Motor neuron (in vitro differentiated cells): ENCODE results near the gene HADH. TPM values are rescaled to one million over a fixed set of nuclear protein-coding genes. Genes with fewer than 3 reads are reported as not detected.

Source experiments
- ATAC-seq, 8 experiments: fragments of 200-7000 bp; cut with Tn5 transposase; replicated peaks in 6 of 8; 2 replicates each; pipeline ENCODE4 v1.8.0; 2021; ENCODE audit warnings: mild to moderate bottlenecking in 8 of 8, moderate library complexity in 8 of 8
- H3K27ac ChIP-seq, 2 donors: fragments of 250-450 bp; sonication (Bioruptor Pico); 2 replicates each; pipeline ENCODE4 v1.9.0; 2021; ENCODE audit warnings: antibody characterized with exemption in 2 of 2, mild to moderate bottlenecking in 2 of 2, moderate library complexity in 1 of 2
- H3K4me1 ChIP-seq, 2 donors: fragments of 250-450 bp; sonication (Bioruptor Pico); replicated peaks in 1 of 2; 2 replicates each; pipeline ENCODE4 v1.6.1; 2021; ENCODE audit warnings: antibody characterized with exemption in 2 of 2, mild to moderate bottlenecking in 2 of 2, moderate library complexity in 1 of 2
- H3K4me3 ChIP-seq, 5 donors: fragments of 250-450 bp; sonication (Bioruptor Pico); 2 replicates each; pipeline ENCODE4 v1.9.0; 2021; ENCODE audit warnings: antibody characterized with exemption in 5 of 5, mild to moderate bottlenecking in 5 of 5, moderate library complexity in 4 of 5
- WGBS, 10 experiments: fragments of 450-650 bp; shearing (Covaris generic); methylation state at CpG; one replicate each; pipeline ENCODE4 v1.0.0; 2022; 5-methylcytosine and 5-hydroxymethylcytosine counted together
- in situ Hi-C, 9 experiments: fragments of 400-800 bp; cut with MboI; loops; one replicate each; pipeline ENCODE4 v1.15.0; 2021; ENCODE audit warnings: low sequenced_read_pairs in 9 of 9, low pct_unique_long_range_greater_than_20kb in 2 of 9; ENCODE audit not compliant: unreplicated experiment in 9 of 9
- total RNA-seq, 8 experiments: library from RNA; unstranded; fragments of 300-600 nt; gene quantifications; 2 replicates each; pipeline versions ENCODE4 v1.2.3 to v1.2.4, GENCODE V29; 2022

HADH gene
- total RNA-seq, 8 experiments from 2014 or later: 7.0 to 49.2 (median 17.7) TPM

DNA sequence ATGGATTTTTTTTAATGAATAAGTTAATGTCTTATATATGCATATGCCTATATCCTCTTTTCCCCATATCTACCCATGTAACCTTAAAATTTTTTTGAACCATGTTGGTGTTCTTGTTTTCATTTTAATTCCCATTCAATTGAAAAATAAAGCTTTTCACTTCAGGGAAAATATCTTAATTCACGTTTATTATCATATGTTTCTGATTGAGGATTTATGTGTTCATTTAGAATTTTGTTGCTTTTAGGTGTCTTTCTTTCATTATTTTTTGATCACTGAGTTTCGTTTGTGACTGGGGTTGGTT lies 29.1 kb downstream of the HADH start:
- Histone ChIP-seq H3K4me3 (no peak overlapping the region), H3K4me1 (no peaks in the 10 kb centered on the region), H3K27ac (no peak overlapping the region)
- 0 to 50% (median 50%) methylated on average over 1 to 2 of the region's 2 CpGs for WGBS, 10 experiments
- in situ Hi-C loops: loop anchor here in 3 of 9 experiments (25.0 kb wide), 2 partner anchors 543 to 568 kb away; no protein-coding TSS in a partner anchor
- ATAC-seq: no peak

DNA sequence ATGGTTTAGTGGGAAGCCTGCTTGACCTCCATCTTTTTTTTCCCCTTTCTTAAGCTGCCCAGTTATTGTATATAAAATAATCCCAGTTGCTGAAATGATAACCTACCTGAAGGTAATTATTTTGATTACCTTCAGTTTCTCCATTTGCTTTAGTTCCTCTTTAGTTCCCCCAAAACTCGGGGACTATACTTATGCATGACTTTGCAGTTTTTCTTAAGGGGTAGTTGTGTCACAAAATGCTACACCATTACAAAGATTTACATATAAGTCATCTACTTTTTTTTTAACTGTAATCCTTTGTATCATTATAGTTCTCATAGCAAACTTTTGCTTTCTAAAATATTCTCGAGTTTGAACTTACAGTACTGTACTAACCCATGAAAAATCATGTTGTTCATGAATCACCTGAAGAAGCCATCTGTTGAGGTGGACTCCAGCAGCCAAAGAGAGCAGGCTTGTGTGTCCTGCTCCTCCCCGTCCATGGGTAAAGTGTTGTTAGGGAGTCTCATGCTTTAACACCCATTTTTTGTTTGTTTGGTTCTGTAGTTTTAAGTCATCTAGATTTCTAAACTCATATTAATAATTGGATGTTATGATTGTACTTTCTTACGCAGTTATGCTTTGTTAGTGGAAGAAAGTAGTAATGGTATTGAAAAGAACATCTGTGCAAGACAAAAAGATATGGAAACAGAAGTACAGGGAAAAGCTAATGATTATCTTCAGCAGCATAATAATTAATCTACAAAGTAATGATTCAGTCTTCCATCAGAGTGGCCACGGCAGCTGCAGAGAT lies 34.6 kb downstream of the HADH start:
- Histone ChIP-seq H3K27ac (no peak overlapping the region), H3K4me3 (no peak overlapping the region), H3K4me1 (no peaks in the 10 kb centered on the region)
- in situ Hi-C loops: loop anchor here in 5 of 9 experiments (10.0 to 25.0 kb wide), 3 partner anchors 538 to 563 kb away; no protein-coding TSS in a partner anchor
- ATAC-seq: no peak
- WGBS, 10 experiments: 71 to 100% (median 84%) methylated on average over 1 to 5 of the region's 5 CpGs

DNA sequence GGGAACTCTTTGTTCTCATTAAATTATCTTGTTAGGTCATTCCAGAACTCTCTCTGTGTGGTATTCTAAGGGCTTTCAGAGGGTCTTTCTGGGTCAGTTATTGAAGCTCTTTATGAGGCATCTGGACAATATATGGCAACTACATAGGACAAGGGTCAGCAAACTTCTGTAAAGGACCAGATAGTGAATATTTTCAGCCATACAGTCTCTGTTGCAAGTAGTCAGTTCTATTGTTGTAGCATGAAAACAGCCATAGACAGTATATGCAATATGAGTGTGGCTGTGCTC lies 35.1 kb downstream of the HADH start:
- no peak for ATAC-seq
- no peak overlapping the region for H3K4me3 ChIP-seq
- H3K4me1 ChIP-seq: no peaks in the 10 kb centered on the region
- H3K27ac ChIP-seq: no peak overlapping the region
- in situ Hi-C loops: loop anchor here in 5 of 9 experiments (10.0 to 25.0 kb wide), 3 partner anchors 537 to 562 kb away; no protein-coding TSS in a partner anchor

DNA sequence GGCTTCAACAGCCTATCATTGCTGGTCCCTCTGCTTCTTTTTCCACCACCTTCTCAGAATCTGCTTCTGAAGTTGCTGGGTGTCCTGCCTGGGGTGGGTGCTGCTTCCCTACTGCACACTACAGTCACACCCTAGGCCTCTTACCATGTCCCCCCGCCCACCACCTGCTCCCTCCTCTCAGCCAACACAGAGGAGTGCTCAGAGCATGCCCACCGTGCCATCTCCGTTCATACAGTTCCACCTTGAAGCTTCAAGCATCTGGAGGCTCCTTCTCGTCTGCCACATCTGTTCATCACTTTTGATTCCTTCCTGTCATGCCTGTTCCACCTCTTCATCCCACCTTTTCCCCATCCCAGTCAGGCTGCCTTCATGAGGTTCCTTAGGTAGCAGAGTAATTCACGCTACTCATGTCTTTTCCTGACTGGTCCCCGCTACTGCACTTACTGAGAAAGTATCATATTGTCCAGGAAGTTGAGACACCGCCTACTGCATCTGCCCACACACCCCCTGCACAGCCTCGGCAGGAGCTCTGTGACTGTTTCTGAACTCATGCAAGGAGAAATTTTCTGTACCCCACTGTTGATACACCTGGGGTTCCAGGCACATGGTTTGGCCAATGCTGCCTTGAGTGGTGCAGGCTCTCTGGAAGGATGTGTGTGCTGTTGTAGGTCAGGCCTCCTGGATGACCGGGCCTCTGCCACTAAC lies 39.5 kb downstream of the HADH start:
- 92 to 100% (median 99%) methylated on average over 1 to 9 of the region's 9 CpGs; no CpG with 5 or more reads in 4 of the 10 experiments for WGBS, 10 experiments
- Histone ChIP-seq H3K27ac (no peak overlapping the region), H3K4me1 (no peaks in the 10 kb centered on the region), H3K4me3 (no peak overlapping the region)
- in situ Hi-C loops: loop anchor here in 2 of 9 experiments (10.0 kb wide), 1 partner anchor 546 kb away; no protein-coding TSS in a partner anchor
- ATAC-seq: no peak

DNA sequence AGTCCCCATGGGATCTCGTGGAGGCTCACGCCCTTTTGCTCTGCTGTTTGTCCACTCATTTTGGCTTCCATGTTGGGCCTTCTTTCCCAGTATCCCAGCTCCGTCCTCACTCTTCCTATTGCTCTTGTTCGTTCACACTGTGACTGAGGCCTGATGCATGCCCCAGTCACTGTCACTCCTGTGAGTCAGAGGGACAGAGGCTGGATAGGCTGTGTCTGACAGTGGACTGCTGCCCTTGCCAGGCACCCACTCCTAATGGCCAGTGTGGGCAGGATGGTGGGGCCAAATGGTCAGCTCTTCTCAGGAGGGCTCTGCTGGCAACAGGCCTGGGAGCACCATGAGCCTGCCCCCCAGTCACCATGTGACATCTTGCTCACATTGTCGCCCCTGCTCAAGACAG lies 40.0 kb downstream of the HADH start:
- 30 to 100% (median 89%) methylated on average over 1 to 3 of the region's 5 CpGs; no CpG with 5 or more reads in 4 of the 10 experiments for WGBS, 10 experiments
- in situ Hi-C loops: loop anchor here in 2 of 9 experiments (10.0 kb wide), 1 partner anchor 545 kb away; no protein-coding TSS in a partner anchor

DNA sequence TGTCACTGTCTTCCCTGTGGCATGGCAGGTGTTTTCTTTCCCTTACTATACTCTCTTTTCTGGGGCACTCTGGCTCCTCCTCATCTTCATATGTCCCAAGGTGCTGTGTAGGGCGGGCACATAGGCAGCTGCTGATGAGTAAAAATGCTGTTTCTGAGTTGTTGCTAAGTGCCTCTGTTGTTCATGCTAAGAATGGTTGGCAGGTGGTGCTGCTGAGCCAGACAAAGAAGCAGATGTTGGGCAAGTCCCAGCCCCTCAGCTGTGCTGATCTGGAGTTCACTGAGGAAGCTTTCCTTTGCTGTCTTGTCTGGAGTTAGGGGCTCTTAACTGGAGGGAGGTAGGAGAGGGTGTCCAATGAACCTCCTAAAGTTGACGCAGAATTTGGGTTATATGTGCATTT lies 40.6 kb downstream of the HADH start:
- in situ Hi-C loops: no loop called here
- WGBS, 10 experiments: 40 to 88% (median 48%) methylated on average over 1 to 2 of the region's 2 CpGs; no CpG with 5 or more reads in 2 of the 10 experiments

More for the DNA sequence above, 40.0 kb downstream of the HADH start:
- H3K27ac ChIP-seq: no peak overlapping the region
- H3K4me1 ChIP-seq: no peaks in the 10 kb centered on the region
- peak in 2 of 8 experiments; percentile 15 to 27 for ATAC-seq
- H3K4me3 ChIP-seq: no peak overlapping the region

DNA sequence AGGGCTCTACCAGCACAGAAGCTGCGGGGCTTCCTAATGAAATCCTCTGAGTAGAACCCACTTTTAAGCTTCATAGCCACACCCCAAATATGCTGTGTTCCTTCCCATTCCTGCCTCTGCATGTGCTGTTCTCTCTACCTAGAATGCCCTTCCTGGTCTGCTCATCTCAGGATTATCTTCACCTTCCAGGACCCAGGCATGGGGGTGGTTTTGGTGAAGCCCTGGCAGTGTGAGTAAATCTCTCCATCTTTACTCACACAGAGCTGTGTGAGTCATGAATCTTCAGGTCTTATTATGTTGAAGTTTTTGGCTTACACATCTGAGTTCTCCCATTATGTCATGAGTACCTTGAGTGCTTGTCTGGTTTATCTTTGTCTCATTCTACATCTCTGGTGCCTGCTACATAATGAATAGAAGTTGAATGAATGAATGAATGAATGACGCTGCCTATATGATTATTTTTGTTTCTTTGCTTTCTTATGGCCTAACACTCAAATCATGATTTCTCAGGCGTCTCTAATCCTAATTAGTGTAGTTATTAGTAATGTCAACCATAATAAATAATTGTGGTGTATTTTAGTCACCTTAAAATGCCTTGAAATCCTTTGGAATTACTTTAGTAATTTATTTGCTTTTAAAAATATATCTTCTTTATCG lies 41.9 kb downstream of the HADH start:
- Histone ChIP-seq H3K27ac (no peak overlapping the region), H3K4me1 (no peaks in the 10 kb centered on the region), H3K4me3 (no peak overlapping the region)
- WGBS, 10 experiments: 85 to 100% (median 98%) methylated on average over 1 to 3 of the region's 4 CpGs
- in situ Hi-C loops: no loop called here
- no peak for ATAC-seq

More for the DNA sequence above, 40.6 kb downstream of the HADH start:
- H3K4me1 ChIP-seq: no peaks in the 10 kb centered on the region
- ATAC-seq: peak; percentile 46 to 99 (median 85)
- H3K4me3 ChIP-seq: no peak overlapping the region
- H3K27ac ChIP-seq: no peak overlapping the region

DNA sequence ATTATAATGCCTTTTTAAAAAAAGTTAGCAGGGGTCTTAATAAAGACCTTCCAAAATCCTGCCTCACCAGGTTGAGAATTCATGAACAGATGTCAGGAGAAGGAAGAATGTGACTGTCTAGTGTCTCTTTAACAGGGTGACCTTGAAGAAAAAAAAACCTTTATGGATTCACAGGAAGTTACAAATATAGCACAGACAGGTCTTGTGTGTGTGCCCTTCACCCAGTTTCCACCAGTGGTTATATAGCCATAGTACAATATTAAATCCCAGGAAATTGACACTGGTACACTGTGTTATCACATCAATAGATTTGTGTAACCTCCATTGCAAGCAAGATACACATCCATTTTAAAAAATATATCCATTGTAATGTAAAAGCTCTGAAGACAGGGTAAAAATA lies 43.7 kb downstream of the HADH start:
- no peak overlapping the region for H3K4me3 ChIP-seq
- H3K27ac ChIP-seq: no peak overlapping the region
- no peaks in the 10 kb centered on the region for H3K4me1 ChIP-seq
- ATAC-seq: no peak
- in situ Hi-C loops: no loop called here

DNA sequence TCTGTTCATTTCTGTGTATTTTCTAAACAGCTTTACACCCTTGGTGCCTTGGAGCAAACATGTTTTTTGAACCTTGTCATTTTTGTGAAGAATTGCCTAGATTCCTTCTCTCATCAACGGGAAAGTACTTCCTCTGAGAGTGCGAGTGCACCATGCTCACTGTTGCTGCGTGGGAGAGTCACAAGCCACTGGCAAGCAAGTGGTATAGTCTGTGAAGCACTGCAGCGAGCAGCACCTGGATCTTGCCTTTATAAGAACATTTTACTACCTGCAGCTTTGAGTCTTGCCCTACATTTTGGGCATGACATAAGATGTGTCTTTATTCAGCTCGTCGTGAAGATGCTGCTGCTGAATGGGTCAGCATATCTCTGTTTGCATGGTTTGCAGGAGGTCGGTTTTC lies 44.9 kb downstream of the HADH start:
- Histone ChIP-seq H3K4me3 (no peak overlapping the region), H3K27ac (no peak overlapping the region), H3K4me1 (no peaks in the 10 kb centered on the region)
- in situ Hi-C loops: no loop called here
- 74 to 100% (median 89%) methylated on average over 3 to 6 of the region's 7 CpGs; no CpG with 5 or more reads in 1 of the 10 experiments for WGBS, 10 experiments
- ATAC-seq: no peak

DNA sequence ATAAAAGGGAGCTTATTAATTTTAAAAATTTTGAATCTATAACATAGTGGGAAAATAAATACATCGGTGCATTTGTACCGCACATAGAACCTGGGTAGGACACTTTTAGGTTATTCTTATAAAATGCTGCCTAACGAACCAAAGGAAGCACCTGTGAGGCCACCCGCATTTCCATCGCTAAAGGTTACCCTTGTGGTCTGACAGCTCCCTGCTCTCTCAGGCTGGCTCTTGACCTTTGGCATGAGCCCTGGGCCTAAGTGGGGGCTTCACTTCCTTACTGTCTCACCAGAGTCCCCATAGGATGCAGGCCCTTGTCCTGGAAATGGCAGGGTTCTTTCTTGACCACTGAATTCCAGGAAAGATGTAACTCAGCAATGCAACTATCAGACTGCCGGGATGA lies 46.0 kb downstream of the HADH start:
- H3K27ac ChIP-seq: no peak overlapping the region
- in situ Hi-C loops: no loop called here
- 93 to 100% (median 100%) methylated on average over 1 to 6 of the region's 6 CpGs; no CpG with 5 or more reads in 1 of the 10 experiments for WGBS, 10 experiments

DNA sequence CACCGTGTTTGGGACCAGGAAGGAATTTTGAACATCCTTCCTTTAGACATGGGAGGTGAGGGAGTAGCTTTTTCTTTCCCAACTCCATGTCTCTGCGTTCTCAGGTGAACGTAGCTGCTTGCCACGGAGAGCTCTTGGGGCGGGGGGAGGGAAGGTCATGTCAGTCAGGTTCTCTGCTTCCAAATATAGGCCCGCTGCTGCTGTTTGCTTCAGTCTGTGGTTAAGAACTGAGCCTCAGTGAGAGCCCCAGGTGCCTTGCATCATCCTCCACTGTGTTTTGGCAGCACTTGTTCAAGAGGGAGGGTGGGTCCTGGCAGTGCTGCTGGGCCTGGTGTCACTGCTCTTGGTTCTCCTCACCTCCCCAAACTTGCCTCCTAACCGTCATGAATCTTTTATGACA lies 46.5 kb downstream of the HADH start:
- 83 to 100% (median 93%) methylated on average over 1 to 5 of the region's 7 CpGs; no CpG with 5 or more reads in 3 of the 10 experiments for whole genome bisulfite sequencing, 10 experiments
- no peak overlapping the region for H3K27ac ChIP-seq
- in situ Hi-C loops: no loop called here
- H3K4me3 ChIP-seq: no peak overlapping the region
- no peaks in the 10 kb centered on the region for H3K4me1 ChIP-seq
- ATAC-seq: no peak

More for the DNA sequence above, 46.0 kb downstream of the HADH start:
- ATAC-seq: no peak
- H3K4me3 ChIP-seq: no peak overlapping the region
- no peaks in the 10 kb centered on the region for H3K4me1 ChIP-seq

DNA sequence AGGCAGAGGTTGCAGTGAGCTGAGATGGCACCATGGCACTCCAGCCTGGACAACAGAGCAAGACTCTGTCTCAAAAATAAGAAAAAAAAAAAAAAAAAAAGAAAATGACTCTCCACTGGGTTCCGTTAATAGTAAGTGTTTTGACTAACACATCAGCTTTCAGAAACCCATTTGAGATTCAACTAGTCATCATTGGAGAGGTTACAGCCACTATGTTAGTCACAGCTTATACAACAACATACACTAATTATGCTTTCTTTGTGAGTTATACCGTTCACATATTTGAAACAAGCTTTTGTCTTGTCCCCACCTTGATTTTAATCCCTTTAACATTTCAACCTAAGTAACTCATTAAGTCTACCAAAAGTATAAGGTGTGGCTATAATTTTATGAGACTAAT lies 48.2 kb downstream of the HADH start:
- no peak for ATAC-seq
- H3K4me1 ChIP-seq: no peaks in the 10 kb centered on the region
- in situ Hi-C loops: no loop called here
- WGBS, 10 experiments: 0 to 100% (median 93%) methylated on average over 1 to 2 of the region's 2 CpGs; no CpG with 5 or more reads in 2 of the 10 experiments
- H3K4me3 ChIP-seq: no peak overlapping the region
- H3K27ac ChIP-seq: no peak overlapping the region

DNA sequence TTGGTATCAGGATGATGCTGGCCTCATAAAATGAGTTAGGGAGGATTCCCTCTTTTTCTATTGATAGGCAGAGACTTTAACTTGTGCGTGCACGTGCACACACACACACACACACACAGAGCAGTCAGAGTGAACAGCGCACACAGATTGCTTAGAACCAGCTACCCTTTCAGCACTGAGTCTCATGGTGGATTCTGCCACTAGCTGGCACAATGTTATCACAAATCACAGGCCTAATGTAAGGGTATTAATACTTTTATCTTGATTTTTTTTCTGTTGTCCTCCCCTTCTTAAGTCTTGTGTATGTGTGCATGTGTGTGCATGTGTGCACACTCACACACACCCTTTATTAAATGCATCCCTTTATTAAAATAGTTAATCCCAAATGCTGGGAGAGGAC lies 53.2 kb downstream of the HADH start:
- Histone ChIP-seq H3K4me3 (no peak overlapping the region), H3K4me1 (no peaks in the 10 kb centered on the region), H3K27ac (no peak overlapping the region)
- WGBS, 10 experiments: 100% methylated on average over 1 of the region's 3 CpGs; no CpG with 5 or more reads in 9 of the 10 experiments
- in situ Hi-C loops: no loop called here
- peak in 1 of 8 experiments; percentile 21 for ATAC-seq
